Aorta (tissue), 5 donors: ENCODE data around the gene ARPC2. TPM values are rescaled to one million over a fixed set of nuclear protein-coding genes. Genes with fewer than 3 reads are reported as not detected.

Experiments used
- ATAC-seq: fragments of 200-7000 bp; cut with Tn5 transposase; one replicate; pipeline ENCODE4 v1.9.1; 2022; ENCODE audit warnings: moderate library complexity; ENCODE audit not compliant: low FRiP score
- DNase-seq, 2 donors: peaks; one replicate each; pipeline ENCODE4 v3.0.0-alpha.2; 2020
- H3K27ac ChIP-seq, 2 donors: one replicate each; pipeline ENCODE4 v1.5.1; 2013; ENCODE audit warnings: low read length in 2 of 2, mild to moderate bottlenecking in 2 of 2, moderate library complexity in 2 of 2, control low read depth in 1 of 2, inconsistent platforms in 1 of 2, low read depth in 1 of 2
- H3K27me3 ChIP-seq, 2 donors: one replicate each; pipeline ENCODE4 v1.6.1; 2013; ENCODE audit warnings: control low read depth in 1 of 2, low read length in 1 of 2, mild to moderate bottlenecking in 1 of 2, moderate library complexity in 1 of 2; ENCODE audit not compliant: insufficient read depth in 2 of 2, control insufficient read depth in 1 of 2
- H3K36me3 ChIP-seq, 2 donors: one replicate each; pipeline ENCODE4 v1.6.1; 2013; ENCODE audit warnings: control low read depth in 1 of 2, low read length in 1 of 2, mild to moderate bottlenecking in 1 of 2; ENCODE audit not compliant: insufficient read depth in 2 of 2, control insufficient read depth in 1 of 2
- H3K4me1 ChIP-seq, 2 donors: one replicate each; pipeline ENCODE4 v1.6.1; 2013; ENCODE audit warnings: low read length in 2 of 2, control low read depth in 1 of 2, mild to moderate bottlenecking in 1 of 2, moderate library complexity in 1 of 2; ENCODE audit not compliant: insufficient read depth in 2 of 2, control insufficient read depth in 1 of 2
- H3K4me3 ChIP-seq, 2 donors: one replicate each; pipeline ENCODE4 v1.5.1; 2013; ENCODE audit warnings: low read length in 2 of 2, control low read depth in 1 of 2, mild to moderate bottlenecking in 1 of 2
- H3K9me3 ChIP-seq: one replicate; pipeline ENCODE4 v1.6.1; 2013; ENCODE audit warnings: mild to moderate bottlenecking, low read length; ENCODE audit not compliant: control insufficient read depth
- WGBS, 2 donors: extraction: QIAGEN DNeasy Blood & Tissue Kit; methylation state at CpG; one replicate each; pipeline ENCODE4 v1.1.7; 2013; 5-methylcytosine and 5-hydroxymethylcytosine counted together
- intact Hi-C, 2 donors: fragments of 100-400 bp; cut with DNase I; formaldehyde crosslinking; loops; one replicate each; pipeline versions ENCODE4 v1.14.2 to v1.15.0; 2022
- polyA plus RNA-seq, 2 donors: library from polyadenylated mRNA; stranded (reverse); fragments of 200-250 nt; gene quantifications; one replicate each; pipeline ENCODE4 v1.2.3, GENCODE V29; 2013
- total RNA-seq, 2 donors: library from RNA; stranded (reverse); fragmentation: NEBNext Ultra II Directional; extraction: Animal tissue kit (Norgen Biotek cat#: 25700); gene quantifications; one replicate each; pipeline ENCODE4 v1.2.1, GENCODE V29; 2021
- donor health status: healthy with polysubstance abuse.
- donor health status: Bipolar disorder and iron deficiency.
- donor health status: DM: no; HTN: no; CAD: no.
- donor health status: DM: no; HTN: no; CAD: no.
- donor health status: DM: yes; HTN: yes; CAD: no.

ARPC2 gene
- total and polyA plus RNA-seq, 4 donors: 297 to 467 (median 359) TPM

DNA sequence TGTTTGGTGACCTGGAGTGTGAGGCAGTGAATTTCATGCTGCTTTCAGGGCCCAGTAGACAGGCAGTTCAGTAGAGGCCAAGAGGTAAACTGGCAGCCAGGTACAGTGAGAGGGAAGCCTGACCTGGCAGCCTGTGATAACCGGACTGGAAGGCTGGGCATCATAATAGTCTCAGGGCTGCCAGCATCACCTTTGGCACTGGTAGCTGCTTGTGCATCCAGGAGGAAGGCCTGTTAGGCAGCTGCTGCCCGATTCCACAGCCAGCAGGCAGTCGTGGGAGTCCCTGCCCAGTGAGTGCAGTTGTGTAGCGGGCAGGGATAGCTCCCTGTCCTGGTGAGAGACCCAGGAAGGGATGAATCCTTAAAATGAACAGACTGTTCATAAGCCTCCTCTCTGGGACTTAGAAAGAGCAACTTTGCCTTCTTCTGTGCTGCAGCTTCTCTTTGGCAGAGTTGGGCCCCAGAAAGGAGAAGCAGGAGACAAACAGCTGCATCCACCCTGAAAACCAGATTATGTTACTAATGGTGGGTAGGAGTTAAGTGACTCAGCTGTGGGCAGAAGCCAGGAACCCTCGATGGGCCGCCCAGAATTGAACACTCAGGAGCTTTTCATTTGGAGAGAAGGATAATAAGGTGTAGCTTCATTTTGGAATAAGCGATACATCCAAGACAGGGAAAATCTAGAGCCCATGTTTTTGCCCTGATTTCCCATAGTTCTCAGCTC lies 35.7 kb downstream of the ARPC2 start:
- Histone ChIP-seq H3K36me3 (peaks cover 12 to 27% of the 10 kb centered on the region in 2 donors), H3K4me1 (no peaks in the 10 kb centered on the region), H3K9me3 (no peaks in the 10 kb centered on the region), H3K27ac (no peak overlapping the region), H3K4me3 (no peak overlapping the region), H3K27me3 (no peaks in the 10 kb centered on the region)
- WGBS, 2 donors: 58 to 72% methylated on average over 7 of the region's 7 CpGs
- intact Hi-C loops: no loop called here
- DNase-seq (peak in 1 of 2 donors; percentile 24), ATAC-seq (no peak)

DNA sequence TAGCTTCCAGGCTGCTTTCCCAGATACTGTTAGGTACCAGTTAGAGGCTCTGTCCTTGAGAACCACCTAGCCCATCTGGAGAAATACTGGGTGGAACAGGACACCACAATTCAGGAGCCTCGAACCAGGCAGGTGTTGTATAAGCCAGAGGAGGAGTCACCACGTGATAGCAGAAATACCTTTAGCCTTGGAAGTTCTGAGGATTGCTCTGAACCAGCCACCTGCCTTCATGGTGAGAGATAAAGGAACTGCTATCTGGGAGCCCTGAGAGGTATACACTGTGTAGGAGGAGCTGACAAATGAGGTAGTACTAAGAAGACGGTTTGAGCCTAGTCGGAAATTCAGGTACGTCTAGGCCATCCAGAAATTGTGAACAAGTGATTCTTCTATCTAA lies 36.2 kb downstream of the ARPC2 start:
- Histone ChIP-seq H3K4me3 (no peak overlapping the region), H3K27me3 (no peaks in the 10 kb centered on the region), H3K9me3 (no peaks in the 10 kb centered on the region), H3K4me1 (no peaks in the 10 kb centered on the region), H3K27ac (no peak overlapping the region), H3K36me3 (peaks cover 10 to 26% of the 10 kb centered on the region in 2 donors)
- intact Hi-C loops: no loop called here
- WGBS, 2 donors: 85 to 89% methylated on average over 5 of the region's 5 CpGs
- ATAC-seq (no peak), DNase-seq (peak in 1 of 2 donors; percentile 19)

DNA sequence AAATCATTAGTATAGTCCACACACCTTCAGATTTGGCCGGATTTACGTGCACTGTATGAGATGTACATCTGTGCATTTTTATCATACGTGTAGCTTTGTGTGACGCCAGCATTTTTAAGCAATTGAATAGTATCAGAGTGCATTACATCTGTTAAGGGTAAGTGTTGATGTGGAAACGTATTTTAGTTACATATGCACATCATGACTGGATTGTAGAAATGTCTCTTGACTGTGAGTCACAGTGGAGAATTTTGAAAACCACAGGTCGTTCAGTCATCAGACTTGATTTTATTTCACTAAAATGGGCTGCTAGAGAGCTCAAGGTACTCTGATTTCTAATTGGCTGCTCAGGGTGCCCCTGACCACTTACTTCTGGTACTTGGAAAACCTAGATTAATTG lies 38.5 kb downstream of the ARPC2 start:
- intact Hi-C loops: loop anchor here in 1 of 2 donors (5.0 kb wide), 1 partner anchor 68 kb away; no protein-coding TSS in a partner anchor
- Histone ChIP-seq H3K36me3 (peaks cover 10 to 14% of the 10 kb centered on the region in 2 donors), H3K4me3 (no peak overlapping the region), H3K9me3 (no peaks in the 10 kb centered on the region), H3K27me3 (no peaks in the 10 kb centered on the region), H3K27ac (no peak overlapping the region), H3K4me1 (no peaks in the 10 kb centered on the region)
- 65 to 84% methylated on average over 6 of the region's 6 CpGs for WGBS, 2 donors
- ATAC-seq: no peak
- DNase-seq: no peak

DNA sequence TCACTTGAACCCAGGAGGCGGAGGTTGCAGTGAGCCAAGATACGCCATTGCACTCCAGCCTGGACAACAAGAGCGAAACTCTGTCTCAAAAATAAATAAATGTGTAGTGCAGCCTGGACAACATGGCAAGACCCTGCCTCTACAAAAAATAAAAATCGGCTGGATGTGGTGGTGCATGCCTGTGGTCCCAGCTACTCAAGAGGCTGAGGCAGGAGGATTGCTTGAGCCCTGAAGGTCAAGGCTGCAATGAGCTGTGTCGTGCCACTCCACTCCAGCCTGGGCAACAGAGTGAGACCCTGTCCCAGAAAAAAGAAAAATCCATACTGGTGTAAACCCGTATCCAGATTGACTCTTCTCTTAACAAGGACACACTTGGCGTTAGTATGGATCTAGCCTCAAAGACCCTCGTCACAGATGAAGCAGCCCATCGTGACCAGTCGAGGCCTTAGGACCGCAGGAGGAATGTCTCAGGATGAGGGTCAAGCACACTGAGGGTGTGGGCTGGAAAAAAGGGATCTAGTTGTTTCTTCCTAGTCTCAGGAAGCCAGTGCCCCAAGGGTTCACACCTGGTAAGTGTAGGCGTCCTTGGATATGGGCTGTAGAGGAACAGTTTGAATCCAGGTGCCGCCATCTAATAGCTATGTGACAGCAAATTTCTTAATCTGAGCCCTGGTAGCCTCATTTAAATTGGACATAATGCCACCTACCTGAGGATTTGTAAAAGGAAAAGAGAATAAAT lies 39.8 kb downstream of the ARPC2 start:
- peaks cover 10 to 14% of the 10 kb centered on the region in 2 donors for H3K36me3 ChIP-seq
- no peak overlapping the region for H3K27ac ChIP-seq

DNA sequence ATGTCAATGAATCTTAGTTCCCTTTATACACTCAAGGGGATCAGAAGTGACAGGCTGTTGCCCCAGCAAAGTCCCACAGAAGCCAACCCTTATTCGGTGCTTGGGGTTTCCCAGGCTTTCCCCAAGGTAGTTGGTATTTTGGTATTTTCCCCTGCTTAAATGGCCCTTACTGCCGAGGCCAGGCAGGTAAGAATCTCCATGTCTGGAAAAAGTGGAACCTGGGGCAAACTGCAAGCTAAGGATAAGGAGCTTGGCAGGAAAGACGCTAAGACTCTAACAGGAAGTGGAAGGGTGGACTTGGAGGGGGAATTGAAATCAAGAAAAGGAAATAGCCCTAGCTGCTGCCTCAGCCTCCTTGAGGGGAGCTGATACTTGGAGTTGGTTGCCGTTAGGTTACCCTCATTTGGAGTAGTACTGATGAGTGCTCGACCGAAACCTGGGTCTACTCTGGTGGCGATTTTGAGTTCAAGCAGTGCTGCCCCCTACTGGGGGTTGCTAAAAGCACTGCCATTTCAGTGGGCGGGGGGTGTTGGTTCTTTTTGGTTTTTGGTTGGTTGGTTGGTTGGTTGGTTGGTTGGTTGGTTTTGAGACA lies 40.5 kb downstream of the ARPC2 start:
- intact Hi-C loops: loop anchor here in 1 of 2 donors (5.0 kb wide), 1 partner anchor 70 kb away; no protein-coding TSS in a partner anchor
- Histone ChIP-seq H3K27ac (no peak overlapping the region), H3K4me1 (no peaks in the 10 kb centered on the region), H3K27me3 (no peaks in the 10 kb centered on the region), H3K36me3 (peaks cover 9 to 10% of the 10 kb centered on the region in 2 donors), H3K4me3 (no peak overlapping the region), H3K9me3 (no peaks in the 10 kb centered on the region)
- ATAC-seq: peak; percentile 33
- 51 to 52% methylated on average over 8 of the region's 8 CpGs for WGBS, 2 donors
- DNase-seq: peak in 1 of 2 donors; percentile 67

More for the DNA sequence above, 39.8 kb downstream of the ARPC2 start:
- H3K9me3 ChIP-seq: no peaks in the 10 kb centered on the region
- no peaks in the 10 kb centered on the region for H3K4me1 ChIP-seq
- 92% methylated on average over 13 of the region's 13 CpGs for WGBS, 2 donors
- intact Hi-C loops: loop anchor here in 1 of 2 donors (5.0 kb wide), 1 partner anchor 69 kb away; no protein-coding TSS in a partner anchor
- no peak for ATAC-seq
- DNase-seq: peak in 1 of 2 donors; percentile 25
- no peak overlapping the region for H3K4me3 ChIP-seq
- no peaks in the 10 kb centered on the region for H3K27me3 ChIP-seq

DNA sequence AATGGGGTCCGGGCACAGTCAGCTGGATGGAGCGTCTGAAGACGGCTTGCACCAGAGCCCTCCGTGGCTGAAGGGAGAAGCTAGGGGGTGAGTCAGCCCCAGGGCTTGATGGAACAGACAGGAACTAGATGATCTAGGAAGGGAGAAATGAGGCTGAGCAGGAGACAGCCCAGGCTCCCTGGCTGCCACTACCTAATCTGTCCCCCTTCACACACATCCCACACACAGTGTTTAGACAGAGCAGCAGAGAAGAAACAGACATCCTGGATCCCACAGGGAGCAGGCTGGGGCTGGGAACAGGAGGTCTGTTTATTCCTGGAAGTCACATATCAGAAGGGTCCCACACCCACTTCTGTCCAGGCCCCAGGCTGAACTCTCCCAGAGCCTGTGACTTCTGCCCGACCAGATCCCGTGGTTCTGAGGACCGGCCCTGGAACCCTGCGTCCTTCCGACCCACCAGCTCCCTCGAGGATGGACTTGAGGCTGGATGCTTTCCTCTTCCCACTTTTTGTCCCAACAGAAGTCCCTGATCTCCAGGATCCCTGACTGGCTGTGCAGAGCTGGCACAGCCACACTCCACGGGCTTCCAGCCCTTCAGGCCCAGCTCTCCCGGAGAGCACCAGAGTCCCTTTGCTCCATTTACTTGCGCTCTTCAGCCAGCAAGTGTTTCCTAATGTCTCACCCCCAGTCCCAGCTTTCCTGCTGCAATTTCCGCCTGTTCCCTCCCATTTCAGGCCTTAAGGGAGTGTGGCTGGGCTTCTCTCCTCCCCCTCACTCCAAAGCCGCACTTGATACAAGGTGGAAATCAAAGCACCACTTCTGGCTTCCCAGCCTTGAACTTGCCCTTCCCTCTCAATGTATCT lies 42.3 kb downstream of the ARPC2 start:
- no peaks in the 10 kb centered on the region for H3K27me3 ChIP-seq
- intact Hi-C loops: loop anchor here in 1 of 2 donors (5.0 kb wide), 1 partner anchor 72 kb away; no protein-coding TSS in a partner anchor
- H3K27ac ChIP-seq: peak overlapping the region in 1 of 2 donors; percentile 23
- WGBS, 2 donors: 23 to 29% methylated on average over 15 of the region's 15 CpGs
- peak; percentile 71 for ATAC-seq
- peaks cover 1 to 10% of the 10 kb centered on the region in 2 donors for H3K36me3 ChIP-seq
- peak; percentile 78 to 81 for DNase-seq
- H3K9me3 ChIP-seq: no peaks in the 10 kb centered on the region
- no peak overlapping the region for H3K4me3 ChIP-seq
- H3K4me1 ChIP-seq: no peaks in the 10 kb centered on the region

DNA sequence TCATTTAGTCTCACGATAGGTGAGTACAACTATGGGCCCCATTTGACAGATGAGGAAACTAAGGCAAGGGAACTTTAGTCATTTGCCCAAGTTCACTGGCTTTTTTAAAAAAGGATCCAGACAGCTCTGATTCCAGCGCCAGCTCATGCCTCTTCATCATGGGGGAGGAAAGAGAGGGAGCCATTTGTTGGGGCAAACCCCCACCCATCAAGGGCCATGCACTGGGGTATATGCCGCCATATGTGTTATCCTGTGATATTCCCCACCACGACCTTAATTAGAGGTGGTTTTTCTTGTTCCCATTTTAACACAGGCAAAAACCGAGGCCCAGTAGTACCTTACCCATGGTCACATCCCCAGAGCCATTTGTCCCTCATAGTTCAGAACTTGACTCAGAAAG lies 43.2 kb downstream of the ARPC2 start:
- intact Hi-C loops: loop anchor here in 1 of 2 donors (10.0 kb wide), 1 partner anchor 305 kb away; the partner anchor contains the start of genes CNOT9 and USP37

More for the DNA sequence above, 43.2 kb downstream of the ARPC2 start:
- Histone ChIP-seq H3K36me3 (peaks cover 0 to 4% of the 10 kb centered on the region in 2 donors), H3K27me3 (no peaks in the 10 kb centered on the region), H3K4me3 (no peak overlapping the region), H3K9me3 (no peaks in the 10 kb centered on the region), H3K4me1 (no peaks in the 10 kb centered on the region), H3K27ac (no peak overlapping the region)
- ATAC-seq (no peak), DNase-seq (peak in 1 of 2 donors; percentile 33)
- WGBS, 2 donors: 93 to 95% methylated on average over 5 of the region's 5 CpGs
